Lower leg skin (tissue), 3 donors: ENCODE data around the gene SCIMP.
"Not testable (repeated sequence)": the region's sequence is repeated elsewhere in the genome, so short reads cannot be mapped to it uniquely, and the experiment has no call there.

Source experiments
- POLR2A ChIP-seq, 2 donors: fragments of 450-650 bp; IDR thresholded peaks; one replicate each; pipeline ENCODE4 v1.6.1; 2016 to 2017; ENCODE audit warnings: antibody characterized with exemption in 2 of 2, mild to moderate bottlenecking in 1 of 2, moderate library complexity in 1 of 2
- TF ChIP-seq, protein P1 (sequence below), 3 donors: fragments of 450-650 bp; IDR thresholded peaks; one replicate each; pipeline ENCODE4 v1.5.1; 2016; ENCODE audit warnings: antibody characterized with exemption in 3 of 3, mild to moderate bottlenecking in 3 of 3, moderate library complexity in 2 of 3

GRCh38 chr17:5221912-5222311, 12.7 kb downstream of the SCIMP start:
- TF ChIP-seq, protein P1, sequence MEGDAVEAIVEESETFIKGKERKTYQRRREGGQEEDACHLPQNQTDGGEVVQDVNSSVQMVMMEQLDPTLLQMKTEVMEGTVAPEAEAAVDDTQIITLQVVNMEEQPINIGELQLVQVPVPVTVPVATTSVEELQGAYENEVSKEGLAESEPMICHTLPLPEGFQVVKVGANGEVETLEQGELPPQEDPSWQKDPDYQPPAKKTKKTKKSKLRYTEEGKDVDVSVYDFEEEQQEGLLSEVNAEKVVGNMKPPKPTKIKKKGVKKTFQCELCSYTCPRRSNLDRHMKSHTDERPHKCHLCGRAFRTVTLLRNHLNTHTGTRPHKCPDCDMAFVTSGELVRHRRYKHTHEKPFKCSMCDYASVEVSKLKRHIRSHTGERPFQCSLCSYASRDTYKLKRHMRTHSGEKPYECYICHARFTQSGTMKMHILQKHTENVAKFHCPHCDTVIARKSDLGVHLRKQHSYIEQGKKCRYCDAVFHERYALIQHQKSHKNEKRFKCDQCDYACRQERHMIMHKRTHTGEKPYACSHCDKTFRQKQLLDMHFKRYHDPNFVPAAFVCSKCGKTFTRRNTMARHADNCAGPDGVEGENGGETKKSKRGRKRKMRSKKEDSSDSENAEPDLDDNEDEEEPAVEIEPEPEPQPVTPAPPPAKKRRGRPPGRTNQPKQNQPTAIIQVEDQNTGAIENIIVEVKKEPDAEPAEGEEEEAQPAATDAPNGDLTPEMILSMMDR (IDR thresholded peaks at IDR 0.05) = not testable (repeated sequence)
- not testable (repeated sequence) for TF ChIP-seq POLR2A (IDR thresholded peaks at IDR 0.05)
